H9 (cell line): ENCODE results near the gene ERN1. TPM values are rescaled to one million over a fixed set of nuclear protein-coding genes. Genes with fewer than 3 reads are reported as not detected.

Experiments used
- DNase-seq: peaks from one replicate; pipeline ENCODE4 v3.0.0-alpha.2; 2017
- H2AFZ ChIP-seq: one replicate; pipeline ENCODE4 v1.6.1; 2013; ENCODE audit warnings: mild to moderate bottlenecking, low read length, control low read depth, moderate library complexity
- H2AK5ac ChIP-seq: 2 replicates; pipeline ENCODE4 v1.6.1; 2013; ENCODE audit warnings: low read length, control low read depth, mixed read lengths; ENCODE audit not compliant: insufficient read length
- H2BK120ac ChIP-seq: one replicate; pipeline ENCODE4 v1.6.1; 2013; ENCODE audit warnings: low read depth, mild to moderate bottlenecking, low read length, control low read depth, inconsistent platforms; ENCODE audit not compliant: poor library complexity, severe bottlenecking
- H2BK12ac ChIP-seq: 2 replicates; pipeline ENCODE4 v1.6.1; 2013; ENCODE audit warnings: low read length, control low read depth, mixed read lengths, low read depth; ENCODE audit not compliant: insufficient read length
- H2BK15ac ChIP-seq: 2 replicates; pipeline ENCODE4 v1.6.1; 2013; ENCODE audit warnings: low read depth, low read length, control low read depth
- H2BK20ac ChIP-seq: one replicate; pipeline ENCODE4 v1.6.1; 2013; ENCODE audit warnings: low read depth, mild to moderate bottlenecking, low read length, control low read depth, inconsistent platforms; ENCODE audit not compliant: poor library complexity, severe bottlenecking
- H2BK5ac ChIP-seq: 2 replicates; pipeline ENCODE4 v1.6.1; 2013; ENCODE audit warnings: low read length, control low read depth, mixed read lengths; ENCODE audit not compliant: insufficient read length
- H3K14ac ChIP-seq: 2 replicates; pipeline ENCODE4 v1.6.1; 2013; ENCODE audit warnings: low read length, control low read depth; ENCODE audit not compliant: insufficient read depth
- H3K18ac ChIP-seq: 2 replicates; pipeline ENCODE4 v1.6.1; 2013; ENCODE audit warnings: low read depth, mild to moderate bottlenecking, mixed read lengths, low read length, control low read depth; ENCODE audit not compliant: insufficient read length
- H3K23ac ChIP-seq: 2 replicates; pipeline ENCODE4 v1.6.1; 2013; ENCODE audit warnings: low read length, control low read depth, mixed read lengths, low read depth; ENCODE audit not compliant: insufficient read length
- H3K23me2 ChIP-seq: 2 replicates; pipeline ENCODE4 v1.6.1; 2013; ENCODE audit warnings: low read depth, mild to moderate bottlenecking, mixed read lengths, low read length, control low read depth; ENCODE audit not compliant: insufficient read length, poor library complexity, severe bottlenecking
- H3K27ac ChIP-seq: 2 replicates; pipeline ENCODE4 v1.5.1; 2013; ENCODE audit warnings: low read length, control low read depth, mixed read lengths, low read depth; ENCODE audit not compliant: insufficient read length
- H3K27me3 ChIP-seq: 2 replicates; pipeline ENCODE4 v1.6.1; 2013; ENCODE audit warnings: low read length, control low read depth, inconsistent platforms; ENCODE audit not compliant: insufficient read depth
- H3K4ac ChIP-seq: 2 replicates; pipeline ENCODE4 v1.6.1; 2013; ENCODE audit warnings: low read depth, mild to moderate bottlenecking, control low read depth, inconsistent platforms, low read length, moderate library complexity
- H3K4me1 ChIP-seq: 2 replicates; pipeline ENCODE4 v1.6.1; 2013; ENCODE audit warnings: low read length, control low read depth, inconsistent platforms; ENCODE audit not compliant: insufficient read depth
- H3K4me2 ChIP-seq: 2 replicates; pipeline ENCODE4 v1.6.1; 2013; ENCODE audit warnings: low read length, control low read depth, mixed read lengths; ENCODE audit not compliant: insufficient read length, insufficient read depth
- H3K56ac ChIP-seq: 2 replicates; pipeline ENCODE4 v1.6.1; 2013; ENCODE audit warnings: low read depth, mild to moderate bottlenecking, mixed read lengths, low read length, control low read depth; ENCODE audit not compliant: insufficient read length
- H3K79me1 ChIP-seq: 2 replicates; pipeline ENCODE4 v1.6.1; 2013; ENCODE audit warnings: low read depth, mild to moderate bottlenecking, moderate library complexity, low read length, control low read depth, inconsistent platforms; ENCODE audit not compliant: insufficient read depth, poor library complexity, severe bottlenecking
- H3K79me2 ChIP-seq: 2 replicates; pipeline ENCODE4 v1.6.1; 2013; ENCODE audit warnings: low read length, control low read depth, inconsistent platforms; ENCODE audit not compliant: insufficient read depth
- H3K9ac ChIP-seq: 2 replicates; pipeline ENCODE4 v1.6.1; 2013; ENCODE audit warnings: low read length, control low read depth, mixed read lengths; ENCODE audit not compliant: insufficient read length; ENCODE audit errors: extremely low read depth
- H3K9me3 ChIP-seq: one replicate; pipeline ENCODE4 v1.6.1; 2013; ENCODE audit warnings: low read depth, low read length, inconsistent platforms; ENCODE audit not compliant: control insufficient read depth
- H3T11ph ChIP-seq: one replicate; pipeline ENCODE4 v1.6.1; 2013; ENCODE audit warnings: mild to moderate bottlenecking, low read length, control low read depth, inconsistent platforms
- H4K20me1 ChIP-seq: one replicate; pipeline ENCODE4 v1.6.1; 2013; ENCODE audit not compliant: control insufficient read depth, insufficient read length, insufficient read depth
- H4K5ac ChIP-seq: 2 replicates; pipeline ENCODE4 v1.6.1; 2013; ENCODE audit warnings: low read depth, mild to moderate bottlenecking, mixed read lengths, low read length, control low read depth; ENCODE audit not compliant: insufficient read length
- H4K8ac ChIP-seq: replicated peaks from 2 replicates; pipeline ENCODE4 v1.6.1; 2013; ENCODE audit warnings: low read length, control low read depth, mixed read lengths, low read depth; ENCODE audit not compliant: insufficient read length
- H4K91ac ChIP-seq: 2 replicates; pipeline ENCODE4 v1.6.1; 2013; ENCODE audit warnings: low read depth, mild to moderate bottlenecking, moderate library complexity, mixed read lengths, low read length, control low read depth; ENCODE audit not compliant: insufficient read length
- H3K27ac Mint-ChIP-seq, 3 experiments: 2 replicates in 2 of 3; 3 replicates in 1 of 3; pipeline ENCODE4 v1.8.0; 2020 to 2021; ENCODE audit warnings: mixed read lengths in 3 of 3, mild to moderate bottlenecking in 1 of 3, moderate library complexity in 1 of 3
- H3K27me3 Mint-ChIP-seq: 2 replicates; pipeline ENCODE4 v1.8.0; 2021; ENCODE audit warnings: low read depth, mild to moderate bottlenecking, moderate library complexity, mixed read lengths
- H3K36me3 Mint-ChIP-seq, 3 experiments: 2 replicates in 2 of 3; 3 replicates in 1 of 3; pipeline ENCODE4 v1.8.0; 2020 to 2021; ENCODE audit warnings: low read depth in 3 of 3, mixed read lengths in 3 of 3; ENCODE audit not compliant: insufficient read depth in 1 of 3
- H3K4me1 Mint-ChIP-seq, 2 experiments: 2 replicates each; pipeline ENCODE4 v1.8.0; 2020; ENCODE audit warnings: mixed read lengths in 2 of 2
- H3K4me3 Mint-ChIP-seq, 2 experiments: 2 replicates in 1 of 2; 3 replicates in 1 of 2; pipeline ENCODE4 v1.8.0; 2020 to 2021; ENCODE audit warnings: mild to moderate bottlenecking in 2 of 2, mixed read lengths in 2 of 2, moderate library complexity in 1 of 2
- H3K9me3 Mint-ChIP-seq, 2 experiments: 2 replicates in 1 of 2; 3 replicates in 1 of 2; pipeline ENCODE4 v1.8.0; 2020; ENCODE audit warnings: mild to moderate bottlenecking in 2 of 2, mixed read lengths in 2 of 2, moderate library complexity in 1 of 2
- WGBS: extraction: QIAGEN DNeasy Blood & Tissue Kit; methylation state at CpG from one replicate; pipeline ENCODE4 v1.1.7; 2013; ENCODE audit warnings: missing lambda C conversion rate, low lambda C conversion rate, mixed read lengths; ENCODE audit not compliant: insufficient read length; ENCODE audit errors: extremely low coverage; 5-methylcytosine and 5-hydroxymethylcytosine counted together
- total RNA-seq: library from RNA; stranded (reverse); gene quantifications from 2 replicates; pipeline ENCODE4 v1.2.1, GENCODE V29; 2021
- TF ChIP-seq, protein P1 (sequence below): fragments of 200-600 bp; sonication (generic); conservative IDR thresholded peaks from 3 replicates; pipeline ENCODE4 v1.8.0; 2021; ENCODE audit warnings: antibody characterized with exemption, mild to moderate bottlenecking

The ERN1 gene
- total RNA-seq, 1 experiment from 2014 or later, result 5.0 TPM

- Histone ChIP-seq H3K27me3 (no peaks in the 10 kb centered on the region), H3K23me2 (no peaks in the 10 kb centered on the region), H2BK20ac (no peak overlapping the region), H3K27ac (no peak overlapping the region), H3K9ac (no peak overlapping the region), H4K20me1 (no peaks in the 10 kb centered on the region), H3K79me2 (no peaks in the 10 kb centered on the region), H3K14ac (no peak overlapping the region), H3K23ac (no peak overlapping the region), H3K4ac (no peak overlapping the region), H3T11ph (no peak overlapping the region), H4K5ac (no peak overlapping the region), H2BK15ac (no peak overlapping the region), H2AFZ (no peak overlapping the region), H2AK5ac (no peak overlapping the region), H3K18ac (no peak overlapping the region), H3K4me1 (no peaks in the 10 kb centered on the region; the same call in 1 of the 2 replicates), H4K91ac (no peak overlapping the region), H3K56ac (no peak overlapping the region), H4K8ac (no peak overlapping the region), H3K4me2 (no peak overlapping the region), H2BK5ac (no peak overlapping the region), H3K79me1 (no peaks in the 10 kb centered on the region), H2BK120ac (no peak overlapping the region), H3K9me3 (no peaks in the 10 kb centered on the region), H2BK12ac (no peak overlapping the region)
- DNase-seq, result no peak
- Mint-ChIP-seq H3K36me3 (no peaks in the 10 kb centered on the region), H3K27ac (no peak overlapping the region; a peak in 1 of 7 replicates), H3K27me3 (no peaks in the 10 kb centered on the region), H3K9me3 (no peaks in the 10 kb centered on the region), H3K4me1 (peaks cover 7 to 13% of the 10 kb centered on the region in 2 experiments), H3K4me3 (no peak overlapping the region)
- TF ChIP-seq, protein P1, sequence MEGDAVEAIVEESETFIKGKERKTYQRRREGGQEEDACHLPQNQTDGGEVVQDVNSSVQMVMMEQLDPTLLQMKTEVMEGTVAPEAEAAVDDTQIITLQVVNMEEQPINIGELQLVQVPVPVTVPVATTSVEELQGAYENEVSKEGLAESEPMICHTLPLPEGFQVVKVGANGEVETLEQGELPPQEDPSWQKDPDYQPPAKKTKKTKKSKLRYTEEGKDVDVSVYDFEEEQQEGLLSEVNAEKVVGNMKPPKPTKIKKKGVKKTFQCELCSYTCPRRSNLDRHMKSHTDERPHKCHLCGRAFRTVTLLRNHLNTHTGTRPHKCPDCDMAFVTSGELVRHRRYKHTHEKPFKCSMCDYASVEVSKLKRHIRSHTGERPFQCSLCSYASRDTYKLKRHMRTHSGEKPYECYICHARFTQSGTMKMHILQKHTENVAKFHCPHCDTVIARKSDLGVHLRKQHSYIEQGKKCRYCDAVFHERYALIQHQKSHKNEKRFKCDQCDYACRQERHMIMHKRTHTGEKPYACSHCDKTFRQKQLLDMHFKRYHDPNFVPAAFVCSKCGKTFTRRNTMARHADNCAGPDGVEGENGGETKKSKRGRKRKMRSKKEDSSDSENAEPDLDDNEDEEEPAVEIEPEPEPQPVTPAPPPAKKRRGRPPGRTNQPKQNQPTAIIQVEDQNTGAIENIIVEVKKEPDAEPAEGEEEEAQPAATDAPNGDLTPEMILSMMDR, result no peak
- no CpG with 5 or more reads among the region's 3 CpGs for WGBS
Observed at GRCh38 chr17:64106918-64107317, 23.0 kb downstream of the ERN1 start.
